CD4-positive, alpha-beta T cell (primary cell): ENCODE results near the gene DLL1. TPM values are rescaled to one million over a fixed set of nuclear protein-coding genes. Genes with fewer than 3 reads are reported as not detected.

ENCODE experiments used
- ATAC-seq: fragments of 200-7000 bp; cut with Tn5 transposase; one replicate; pipeline ENCODE4 v1.10.0; 2022; ENCODE audit warnings: mild to moderate bottlenecking; ENCODE audit not compliant: poor library complexity
- CTCF ChIA-PET: fragments of 350-600 bp; sonication (Branson Sonifier 250); formaldehyde crosslinking; loops from one replicate; lab custom pipeline; 2021; ENCODE audit warnings: antibody characterized with exemption, inconsistent platforms; lab: Charles Lee
- POLR2A ChIA-PET: fragments of 350-600 bp; sonication (Branson Sonifier 250); formaldehyde crosslinking; loops from one replicate; lab custom pipeline; 2021; ENCODE audit warnings: antibody characterized with exemption, inconsistent platforms; lab: Charles Lee
- DNase-seq, 14 experiments: peaks; one replicate each; pipeline ENCODE4 v3.0.0-alpha.2; 2013 to 2020; ENCODE audit warnings: mixed read lengths in 2 of 14
- H3K27ac ChIP-seq, 2 donors: one replicate each; pipeline versions ENCODE4 v1.5.1 to v1.7.0; 2013; ENCODE audit warnings: low read length in 2 of 2, low read depth in 1 of 2, mild to moderate bottlenecking in 1 of 2
- H3K27me3 ChIP-seq, 2 experiments: 1 replicate in 1 of 2; 2 replicates in 1 of 2; pipeline versions ENCODE4 v1.6.1 to v1.7.0; 2013; ENCODE audit warnings: low read length in 2 of 2, control low read depth in 1 of 2, mild to moderate bottlenecking in 1 of 2, moderate library complexity in 1 of 2; ENCODE audit not compliant: insufficient read depth in 2 of 2, control insufficient read depth in 1 of 2
- H3K36me3 ChIP-seq: one replicate; pipeline ENCODE4 v1.6.1; 2013; ENCODE audit warnings: low read length, control low read depth; ENCODE audit not compliant: insufficient read depth
- H3K4me1 ChIP-seq: one replicate; pipeline ENCODE4 v1.6.1; 2013; ENCODE audit warnings: low read length, control low read depth; ENCODE audit not compliant: insufficient read depth
- H3K4me3 ChIP-seq: one replicate; pipeline ENCODE4 v1.5.1; 2013; ENCODE audit warnings: mild to moderate bottlenecking, low read length, moderate library complexity
- H3K9me3 ChIP-seq, 2 experiments: 1 replicate in 1 of 2; 2 replicates in 1 of 2; pipeline versions ENCODE4 v1.6.1 to v1.7.0; 2013; ENCODE audit warnings: low read length in 2 of 2, mild to moderate bottlenecking in 2 of 2, control low read depth in 1 of 2, moderate library complexity in 1 of 2; ENCODE audit not compliant: control insufficient read depth in 1 of 2, insufficient read depth in 1 of 2
- H3K27ac Mint-ChIP-seq: one replicate; pipeline ENCODE4 v1.8.0; 2020; ENCODE audit warnings: mixed read lengths
- H3K27me3 Mint-ChIP-seq: one replicate; pipeline ENCODE4 v1.8.0; 2021; ENCODE audit warnings: mixed read lengths
- H3K36me3 Mint-ChIP-seq: one replicate; pipeline ENCODE4 v1.8.0; 2021; ENCODE audit warnings: low read depth, mixed read lengths
- H3K4me1 Mint-ChIP-seq: one replicate; pipeline ENCODE4 v1.8.0; 2021; ENCODE audit warnings: low read depth, mixed read lengths
- H3K4me3 Mint-ChIP-seq: one replicate; pipeline ENCODE4 v1.8.0; 2020; ENCODE audit warnings: mild to moderate bottlenecking, mixed read lengths
- H3K9me3 Mint-ChIP-seq: one replicate; pipeline ENCODE4 v1.8.0; 2020; ENCODE audit warnings: mixed read lengths
- CTCF ChIP-seq: fragments of 200-600 bp; IDR thresholded peaks from one replicate; pipeline ENCODE4 v1.8.0; 2022; ENCODE audit warnings: antibody characterized with exemption, mild to moderate bottlenecking
- intact Hi-C, 2 experiments: fragments of 100-400 bp; cut with DNase I in 1 of 2; cut with micrococcal nuclease in 1 of 2; formaldehyde crosslinking; loops; one replicate each; pipeline versions ENCODE4 v1.15.1 to v1.9.0; 2023 to 2025; cut with DNase I, micrococcal nuclease
- microRNA-seq: library from miRNA; unstranded; fragments of <30 nt; microRNA quantifications from one replicate; pipeline ENCODE4 v1.2.0, GENCODE V29; 2021; ENCODE audit warnings: borderline microRNAs expressed, borderline replicate concordance
- total RNA-seq, 174 experiments: library from RNA in 2 of 174; stranded (reverse) in 2 of 174; gene quantifications; one replicate each; pipeline ENCODE4 v1.2.3 and lab custom pipeline; 2021 to 2026

The DLL1 gene
- total RNA-seq, 2 experiments from 2014 or later: 7.1 to 7.2 TPM

GRCh38 chr6:170233286-170234205, 57.3 kb downstream of the DLL1 start:
- H3K4me3 ChIP-seq: no peak overlapping the region
- no peaks in the 10 kb centered on the region for H3K27me3 Mint-ChIP-seq
- H3K4me3 Mint-ChIP-seq: no peak overlapping the region
- no peaks in the 10 kb centered on the region for H3K27me3 ChIP-seq
- no peak for ATAC-seq
- no peaks in the 10 kb centered on the region for H3K9me3 ChIP-seq
- no peaks in the 10 kb centered on the region for H3K36me3 Mint-ChIP-seq
- H3K9me3 Mint-ChIP-seq: no peaks in the 10 kb centered on the region
- no peaks in the 10 kb centered on the region for H3K4me1 Mint-ChIP-seq
- no peaks in the 10 kb centered on the region for H3K36me3 ChIP-seq
- ChIA-PET CTCF (no interaction called here), POLR2A (no interaction called here)
- H3K27ac Mint-ChIP-seq: no peak overlapping the region
- H3K27ac ChIP-seq: no peak overlapping the region
- no peaks in the 10 kb centered on the region for H3K4me1 ChIP-seq
- no peak for TF ChIP-seq CTCF
- intact Hi-C loops: no loop called here
- no peak for DNase-seq

Small RNA genes within 50 kb of the gene (microRNA-seq; reads per million reads assigned to microRNA genes)
- gene MIR4644: not detected

Other genes starting within 250 kb of the DLL1 start
- 10 to 100 TPM; 24.1 to 26.7 TPM for gene FAM120B, start 15.7 kb upstream of the DLL1 start, total RNA-seq